ENCODE results near the gene IRF8.
"Not testable (repeated sequence)": the region's sequence is repeated elsewhere in the genome, so short reads cannot be mapped to it uniquely, and the experiment has no call there.

IRF8 gene

DNA sequence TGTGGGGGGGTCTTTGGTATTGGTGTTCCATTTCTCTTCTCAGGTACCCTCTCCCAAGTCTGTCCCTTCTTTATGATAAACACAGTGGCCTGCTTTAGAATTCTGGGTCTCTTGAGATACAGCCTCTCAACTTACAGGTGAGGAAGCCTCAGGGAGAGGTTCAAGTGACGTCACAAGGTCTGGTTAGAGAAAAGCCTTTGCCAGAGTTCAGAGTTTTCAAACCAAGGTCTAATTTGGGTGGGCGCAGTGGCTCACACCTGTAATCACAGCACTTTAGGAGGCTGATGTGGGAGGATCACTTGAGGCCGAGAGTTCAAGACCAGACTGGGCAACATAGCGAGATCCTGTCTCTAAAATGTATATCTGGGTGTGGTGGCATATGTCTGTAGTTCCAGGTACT, 2.1 kb downstream of the IRF8 start:
- DNase-seq (ENCODE audit: low read depth): no peak
- TF ChIP-seq CTCF (IDR thresholded peaks at IDR 0.05; ENCODE audit: control insufficient read depth, insufficient read depth, low read depth, low read length, missing control alignments): no peak
- H3K4me3 ChIP-seq (ENCODE audit: control insufficient read depth, low read depth, low read length): no peak overlapping the region

- no peak for TF ChIP-seq CTCF (IDR thresholded peaks at IDR 0.05; ENCODE audit: control insufficient read depth, insufficient read depth, low read depth, low read length, missing control alignments)
- no peak overlapping the region for H3K4me3 ChIP-seq (ENCODE audit: control insufficient read depth, low read depth, low read length)
- DNase-seq (ENCODE audit: low read depth): no peak
These were observed 2.9 kb downstream of the IRF8 start for GRCh38 chr16:85901773-85902365.

DNA sequence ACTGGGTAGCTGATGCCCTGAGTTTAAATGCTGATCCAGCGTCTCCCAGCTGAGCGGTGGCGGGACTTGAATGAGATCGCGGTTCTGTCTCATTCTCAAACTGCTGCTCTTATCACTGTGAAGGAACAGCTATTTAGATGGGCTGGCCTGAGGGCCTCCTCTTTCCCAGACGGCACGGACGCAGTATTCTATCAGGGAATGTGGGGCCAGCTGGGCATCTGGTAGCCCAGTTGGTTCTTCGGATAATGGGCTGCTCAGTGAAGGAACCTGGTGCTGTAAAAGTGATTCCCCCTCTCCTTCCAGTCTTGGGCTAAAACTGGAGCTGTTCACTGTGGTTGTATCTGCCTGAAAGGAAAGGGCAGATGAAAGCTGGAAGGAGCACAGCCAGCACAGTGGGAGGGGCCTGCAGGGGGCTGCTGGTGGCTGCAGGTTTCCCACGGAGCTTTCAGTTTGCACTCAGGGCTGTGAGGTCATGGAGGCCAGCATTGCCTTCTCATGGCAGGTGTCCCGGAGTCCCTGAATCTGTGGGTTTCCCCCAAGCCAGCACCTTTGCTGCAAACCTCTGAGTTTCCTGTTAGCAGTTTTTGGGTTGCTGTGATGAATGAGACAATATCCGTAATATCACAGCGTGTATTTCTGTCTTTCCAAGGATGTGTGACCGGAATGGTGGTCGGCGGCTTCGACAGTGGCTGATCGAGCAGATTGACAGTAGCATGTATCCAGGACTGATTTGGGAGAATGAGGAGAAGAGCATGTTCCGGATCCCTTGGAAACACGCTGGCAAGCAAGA, 3.6 kb downstream of the IRF8 start:
- TF ChIP-seq CTCF (IDR thresholded peaks at IDR 0.05; ENCODE audit: control insufficient read depth, insufficient read depth, low read depth, low read length, missing control alignments): no peak
- no peak overlapping the region for H3K4me3 ChIP-seq (ENCODE audit: control insufficient read depth, low read depth, low read length)
- no peak for DNase-seq (ENCODE audit: low read depth)

DNA sequence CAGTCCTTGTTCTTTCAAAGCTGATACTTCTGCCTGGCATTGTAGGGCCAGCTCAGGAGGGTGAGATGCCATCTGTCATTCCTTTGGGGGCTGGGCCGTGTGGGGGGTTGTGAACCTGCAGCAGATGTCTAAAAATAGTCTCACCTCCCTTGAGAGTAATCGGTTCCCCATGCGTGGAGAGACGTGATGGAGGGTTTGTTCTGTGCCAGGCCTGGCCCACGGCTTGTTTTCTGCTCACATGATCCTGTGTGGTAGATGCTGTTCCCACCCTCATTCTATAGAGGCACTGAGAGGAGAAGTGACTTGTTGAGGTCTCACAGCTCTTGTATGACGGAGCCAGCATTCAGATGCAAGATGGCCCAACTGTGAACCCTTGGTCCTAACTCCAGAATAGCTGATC, 4.6 kb downstream of the IRF8 start:
- no peak for TF ChIP-seq CTCF (IDR thresholded peaks at IDR 0.05; ENCODE audit: control insufficient read depth, insufficient read depth, low read depth, low read length, missing control alignments)
- H3K4me3 ChIP-seq (ENCODE audit: control insufficient read depth, low read depth, low read length): no peak overlapping the region
- no peak for DNase-seq (ENCODE audit: low read depth)

DNA sequence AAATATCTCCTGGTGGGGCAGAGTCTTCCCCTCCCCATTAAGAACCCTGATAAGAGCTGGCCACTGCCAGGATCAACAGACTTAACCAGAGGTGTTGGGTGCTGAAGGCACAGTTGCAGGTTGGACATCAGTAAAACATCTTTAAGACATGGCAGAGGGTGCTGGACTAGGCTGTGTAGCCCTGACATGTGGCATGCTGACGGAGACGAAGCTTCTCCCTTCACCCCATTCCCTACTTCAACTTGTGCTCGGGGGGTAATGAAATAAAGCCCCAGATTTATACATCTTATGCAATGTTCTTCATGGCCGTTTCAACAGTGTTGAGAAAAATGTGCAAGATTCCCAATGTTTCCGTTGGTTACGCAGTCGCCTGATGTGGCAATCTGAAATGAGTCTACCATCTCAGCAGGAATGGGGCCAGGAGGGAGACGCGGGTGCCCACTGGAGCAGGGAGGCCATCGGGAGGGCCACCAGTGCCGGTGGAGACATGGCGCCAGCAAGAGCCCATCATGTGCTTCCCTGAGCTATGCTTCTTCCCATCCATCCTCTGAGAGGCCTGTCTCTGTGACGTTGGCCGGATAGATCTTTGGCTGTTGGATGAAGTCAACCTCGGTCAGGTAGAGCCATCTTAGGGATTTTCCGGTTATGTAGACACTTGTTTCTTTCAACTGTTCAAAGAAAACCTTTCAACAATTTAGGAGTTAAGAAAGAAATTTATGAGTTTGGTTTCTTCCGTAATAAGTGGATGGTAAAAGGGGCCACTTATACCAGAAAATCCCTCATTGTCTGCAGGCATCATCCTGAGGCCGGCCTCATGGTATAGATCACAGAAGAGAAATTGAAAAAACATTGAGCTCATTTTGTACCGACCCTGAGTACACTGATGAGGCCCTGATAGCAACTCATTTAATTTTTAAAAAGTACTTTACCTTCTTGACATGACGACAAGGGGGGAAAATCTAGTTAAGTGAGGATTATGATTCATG, 6.4 kb downstream of the IRF8 start:
- no peak overlapping the region for H3K4me3 ChIP-seq (ENCODE audit: control insufficient read depth, low read depth, low read length)
- no peak for DNase-seq (ENCODE audit: low read depth)
- no peak for TF ChIP-seq CTCF (IDR thresholded peaks at IDR 0.05; ENCODE audit: control insufficient read depth, insufficient read depth, low read depth, low read length, missing control alignments)

DNA sequence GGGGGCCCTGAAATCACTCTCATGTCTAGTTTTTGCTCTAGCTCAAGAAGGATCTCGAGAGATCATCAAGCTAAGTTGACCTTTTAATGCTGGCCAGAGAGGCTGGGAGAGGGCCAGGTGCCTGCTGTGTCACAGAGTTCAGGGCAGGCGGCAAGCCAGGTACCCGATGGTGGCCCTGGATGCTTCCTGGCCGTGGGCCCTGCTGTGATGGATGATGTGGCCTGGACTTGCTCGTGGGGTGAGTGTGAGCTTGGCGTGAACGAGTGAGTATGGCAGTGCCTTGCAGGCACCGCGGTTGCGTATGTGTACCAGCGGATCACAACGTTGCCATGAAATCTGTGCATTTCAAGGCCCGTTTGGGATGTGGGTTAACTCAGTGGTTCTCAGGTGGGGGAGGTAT, 7.4 kb downstream of the IRF8 start:
- no peak for DNase-seq (ENCODE audit: low read depth)
- H3K4me3 ChIP-seq (ENCODE audit: control insufficient read depth, low read depth, low read length): no peak overlapping the region
- TF ChIP-seq CTCF (IDR thresholded peaks at IDR 0.05; ENCODE audit: control insufficient read depth, insufficient read depth, low read depth, low read length, missing control alignments): no peak

GRCh38 chr16:85907231-85907630, 8.3 kb downstream of the IRF8 start:
- DNase-seq (ENCODE audit: low read depth); H3K4me3 ChIP-seq (ENCODE audit: control insufficient read depth, low read depth, low read length): not testable (repeated sequence)
